Nephron progenitor cell (in vitro differentiated cells): Measurements from ENCODE around the gene CDO1.

Experiments used
- DNase-seq: peaks from one replicate; pipeline ENCODE4 v3.0.0; 2021
- H3K27ac Mint-ChIP-seq: 2 replicates; pipeline ENCODE4 v1.8.0; 2021; ENCODE audit warnings: mild to moderate bottlenecking, moderate library complexity, mixed read lengths
- H3K27me3 Mint-ChIP-seq: 2 replicates; pipeline ENCODE4 v1.8.0; 2021; ENCODE audit warnings: mild to moderate bottlenecking, low read depth, mixed read lengths; ENCODE audit not compliant: poor library complexity
- H3K36me3 Mint-ChIP-seq: 2 replicates; pipeline ENCODE4 v1.8.0; 2021; ENCODE audit warnings: low read depth, mixed read lengths
- H3K4me1 Mint-ChIP-seq: 2 replicates; pipeline ENCODE4 v1.8.0; 2021; ENCODE audit warnings: mixed read lengths
- H3K4me3 Mint-ChIP-seq: 2 replicates; pipeline ENCODE4 v1.8.0; 2021; ENCODE audit warnings: mild to moderate bottlenecking, moderate library complexity, mixed read lengths
- H3K9me3 Mint-ChIP-seq: 2 replicates; pipeline ENCODE4 v1.8.0; 2021; ENCODE audit warnings: mild to moderate bottlenecking, moderate library complexity, mixed read lengths
- CTCF ChIP-seq: fragments of 200-600 bp; sonication (generic); IDR thresholded peaks from 2 replicates; pipeline ENCODE4 v1.5.0; 2021; ENCODE audit warnings: antibody characterized with exemption

CDO1 gene

GRCh38 chr5:115843444-115844130 lies 27.1 kb upstream of the CDO1 start:
- peak overlapping the region; percentile 95 for H3K4me3 Mint-ChIP-seq
- peaks cover 47% of the 10 kb centered on the region for H3K4me1 Mint-ChIP-seq
- peaks cover 4% of the 10 kb centered on the region for H3K36me3 Mint-ChIP-seq
- no peaks in the 10 kb centered on the region for H3K9me3 Mint-ChIP-seq
- H3K27ac Mint-ChIP-seq: no peak overlapping the region
- peaks cover 3% of the 10 kb centered on the region for H3K27me3 Mint-ChIP-seq
- no peak for TF ChIP-seq CTCF
- no peak for DNase-seq

- no peak for TF ChIP-seq CTCF
- DNase-seq: no peak
- peaks cover 48% of the 10 kb centered on the region for H3K4me1 Mint-ChIP-seq
- peak overlapping the region; percentile 95 for H3K4me3 Mint-ChIP-seq
- no peaks in the 10 kb centered on the region for H3K9me3 Mint-ChIP-seq
- H3K36me3 Mint-ChIP-seq: peaks cover 5% of the 10 kb centered on the region
- H3K27me3 Mint-ChIP-seq: peaks cover 3% of the 10 kb centered on the region
- H3K27ac Mint-ChIP-seq: no peak overlapping the region
Observed at GRCh38 chr5:115842952-115843351, 26.5 kb upstream of the CDO1 start.

GRCh38 chr5:115842089-115842935 lies 25.9 kb upstream of the CDO1 start:
- TF ChIP-seq CTCF: no peak
- DNase-seq: peak; percentile 78

GRCh38 chr5:115841382-115842088 lies 25.1 kb upstream of the CDO1 start, which contains the start of the genes AP3S1 and ATG12:
TSS of gene AP3S1 (plus strand) at chr5:115841935. CDS start at chr5:115842038, 103 bp downstream.
TSS of gene ATG12 (minus strand) at chr5:115841565. CDS start at chr5:115841552, 13 bp downstream.
- peak; percentile 90 for DNase-seq
- Mint-ChIP-seq H3K4me3 (peak within 1 kb of the TSS; percentile 98), H3K36me3 (peaks cover 16% of the 10 kb centered on the region), H3K27me3 (peaks cover 3% of the 10 kb centered on the region), H3K9me3 (no peaks in the 10 kb centered on the region), H3K27ac (peak within 1 kb of the TSS; percentile 100), H3K4me1 (peaks cover 52% of the 10 kb centered on the region)
- TF ChIP-seq CTCF: no peak

More at GRCh38 chr5:115842089-115842935, 25.9 kb upstream of the CDO1 start:
- peaks cover 10% of the 10 kb centered on the region for H3K36me3 Mint-ChIP-seq
- H3K4me3 Mint-ChIP-seq: peak overlapping the region; percentile 95
- H3K4me1 Mint-ChIP-seq: peaks cover 52% of the 10 kb centered on the region
- H3K9me3 Mint-ChIP-seq: no peaks in the 10 kb centered on the region
- peaks cover 3% of the 10 kb centered on the region for H3K27me3 Mint-ChIP-seq
- peak overlapping the region; percentile 94 for H3K27ac Mint-ChIP-seq

GRCh38 chr5:115840873-115841272 lies 24.4 kb upstream of the CDO1 start:
- no peaks in the 10 kb centered on the region for H3K9me3 Mint-ChIP-seq
- H3K36me3 Mint-ChIP-seq: peaks cover 21% of the 10 kb centered on the region
- peak overlapping the region; percentile 100 for H3K27ac Mint-ChIP-seq
- H3K27me3 Mint-ChIP-seq: peaks cover 3% of the 10 kb centered on the region
- H3K4me3 Mint-ChIP-seq: peak overlapping the region; percentile 98
- H3K4me1 Mint-ChIP-seq: peaks cover 52% of the 10 kb centered on the region
- TF ChIP-seq CTCF: no peak
- no peak for DNase-seq
